AG04450 (cell line): Measurements from ENCODE around the gene ZNF273. TPM values are rescaled to one million over a fixed set of nuclear protein-coding genes. Genes with fewer than 3 reads are reported as not detected.
"Not testable (repeated sequence)": the region's sequence is repeated elsewhere in the genome, so short reads cannot be mapped to it uniquely, and the experiment has no call there.

Source experiments
- CTCF ChIA-PET: fragments of 300-600, 350-600 bp; formaldehyde crosslinking; extraction: SDS; loops from one replicate; lab custom pipeline; 2022; ENCODE audit warnings: antibody characterized with exemption, inconsistent platforms; lab: Charles Lee
- POLR2A ChIA-PET: fragments of 350-600 bp; formaldehyde crosslinking; extraction: SDS; loops from one replicate; lab custom pipeline; 2021; ENCODE audit warnings: antibody characterized with exemption, inconsistent platforms; lab: Yijun Ruan, JAX
- DNase-seq: peaks from one replicate; pipeline ENCODE4 v3.0.0-alpha.2; 2011; ENCODE audit warnings: low read depth, low spot score
- H3K27ac ChIP-seq: one replicate; pipeline ENCODE4 v1.5.1; 2012; ENCODE audit warnings: low read depth, low read length, control low read depth
- H3K27me3 ChIP-seq: one replicate; pipeline ENCODE4 v1.6.0; 2012; ENCODE audit warnings: low read length; ENCODE audit not compliant: control insufficient read depth, insufficient read depth
- H3K4me3 ChIP-seq: 2 replicates; pipeline ENCODE4 v1.5.1; 2011; ENCODE audit warnings: mild to moderate bottlenecking, low read depth, low read length, control low read depth
- H3K9me3 ChIP-seq: 2 replicates; pipeline ENCODE4 v1.5.1; 2012; ENCODE audit warnings: low read length; ENCODE audit not compliant: control insufficient read depth, insufficient read depth
- polyA plus RNA-seq: library from polyadenylated mRNA; depleted of rRNA; stranded (reverse); fragments of >200 nt; gene quantifications from 2 replicates; pipeline ENCODE4 v1.2.3, GENCODE V29; 2011
- TF ChIP-seq, protein P1 (sequence below): IDR thresholded peaks from 2 replicates; pipeline ENCODE4 v1.5.1; 2011; ENCODE audit warnings: low read depth, low read length, control low read depth, inconsistent platforms

ZNF273 gene
- polyA plus RNA-seq, 1 experiment, result 2.9 TPM

DNA sequence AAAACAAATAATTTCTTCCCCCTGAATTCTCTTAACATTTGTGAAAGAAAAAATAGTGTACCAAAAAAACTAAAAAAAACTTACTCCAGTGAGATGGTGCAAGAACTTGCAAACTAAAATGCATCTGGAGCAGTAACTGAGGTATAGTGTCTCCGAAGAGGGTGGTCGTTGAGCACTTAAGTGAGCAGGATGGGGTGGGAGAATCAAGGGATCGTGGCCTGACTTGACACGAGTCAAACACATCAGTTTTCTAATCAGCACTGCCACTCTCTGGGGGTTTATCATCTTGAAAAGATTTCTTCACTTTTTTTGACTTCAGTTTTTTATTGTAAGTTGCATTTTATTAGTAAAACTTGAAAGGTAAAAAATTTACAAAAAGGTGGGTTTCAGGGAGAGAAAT lies 2.5 kb downstream of the ZNF273 start:
- no peaks in the 10 kb centered on the region for H3K27me3 ChIP-seq
- no peak overlapping the region for H3K4me3 ChIP-seq
- no peak for DNase-seq
- ChIA-PET CTCF (no interaction called here), POLR2A (interaction anchor here (0.6 kb wide), 2 partner anchors 30 to 100 kb away, joined by 4 to 5 read pairs; no protein-coding TSS in a partner anchor)
- TF ChIP-seq, protein P1, sequence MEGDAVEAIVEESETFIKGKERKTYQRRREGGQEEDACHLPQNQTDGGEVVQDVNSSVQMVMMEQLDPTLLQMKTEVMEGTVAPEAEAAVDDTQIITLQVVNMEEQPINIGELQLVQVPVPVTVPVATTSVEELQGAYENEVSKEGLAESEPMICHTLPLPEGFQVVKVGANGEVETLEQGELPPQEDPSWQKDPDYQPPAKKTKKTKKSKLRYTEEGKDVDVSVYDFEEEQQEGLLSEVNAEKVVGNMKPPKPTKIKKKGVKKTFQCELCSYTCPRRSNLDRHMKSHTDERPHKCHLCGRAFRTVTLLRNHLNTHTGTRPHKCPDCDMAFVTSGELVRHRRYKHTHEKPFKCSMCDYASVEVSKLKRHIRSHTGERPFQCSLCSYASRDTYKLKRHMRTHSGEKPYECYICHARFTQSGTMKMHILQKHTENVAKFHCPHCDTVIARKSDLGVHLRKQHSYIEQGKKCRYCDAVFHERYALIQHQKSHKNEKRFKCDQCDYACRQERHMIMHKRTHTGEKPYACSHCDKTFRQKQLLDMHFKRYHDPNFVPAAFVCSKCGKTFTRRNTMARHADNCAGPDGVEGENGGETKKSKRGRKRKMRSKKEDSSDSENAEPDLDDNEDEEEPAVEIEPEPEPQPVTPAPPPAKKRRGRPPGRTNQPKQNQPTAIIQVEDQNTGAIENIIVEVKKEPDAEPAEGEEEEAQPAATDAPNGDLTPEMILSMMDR, result no peak
- H3K27ac ChIP-seq, result no peak overlapping the region
- H3K9me3 ChIP-seq, result peaks cover 5% of the 10 kb centered on the region; the same call in 1 of the 2 replicates

DNA sequence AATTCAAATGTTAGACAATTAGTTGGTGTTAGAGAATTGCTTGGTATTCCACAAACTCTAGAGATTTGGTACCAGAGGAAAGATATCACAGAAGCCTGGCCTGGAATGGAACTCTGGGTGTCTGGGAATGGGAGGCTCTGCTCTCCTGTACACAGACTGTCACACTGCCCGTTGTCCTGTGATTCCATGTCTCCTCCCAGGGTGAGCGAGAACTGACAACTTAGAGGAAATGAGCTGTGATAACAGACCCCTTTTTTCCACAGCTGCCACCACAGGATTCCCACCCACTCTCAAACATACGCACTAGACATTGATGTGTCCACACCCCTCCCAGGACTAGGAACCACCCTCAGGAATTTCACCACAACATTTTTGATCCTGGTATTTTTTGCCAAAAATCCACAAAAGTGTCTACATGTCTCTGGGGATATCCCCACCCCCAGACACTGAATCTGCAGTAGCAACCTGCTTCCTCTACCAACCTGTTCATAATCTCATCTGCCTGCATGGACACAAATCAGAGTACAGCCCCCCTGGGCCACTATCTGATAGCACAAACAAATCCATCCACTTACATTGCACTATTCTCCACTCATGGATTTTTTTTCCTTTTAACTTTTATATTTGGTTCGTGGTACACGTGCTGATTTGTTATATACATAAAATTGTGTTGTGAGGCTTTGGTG lies 4.7 kb downstream of the ZNF273 start:
- ChIA-PET CTCF (no interaction called here), POLR2A (no interaction called here)
- Histone ChIP-seq H3K4me3 (no peak overlapping the region), H3K9me3 (peaks cover 9% of the 10 kb centered on the region), H3K27ac (no peak overlapping the region), H3K27me3 (no peaks in the 10 kb centered on the region)
- TF ChIP-seq, protein P1, result no peak
- DNase-seq, result no peak

DNA sequence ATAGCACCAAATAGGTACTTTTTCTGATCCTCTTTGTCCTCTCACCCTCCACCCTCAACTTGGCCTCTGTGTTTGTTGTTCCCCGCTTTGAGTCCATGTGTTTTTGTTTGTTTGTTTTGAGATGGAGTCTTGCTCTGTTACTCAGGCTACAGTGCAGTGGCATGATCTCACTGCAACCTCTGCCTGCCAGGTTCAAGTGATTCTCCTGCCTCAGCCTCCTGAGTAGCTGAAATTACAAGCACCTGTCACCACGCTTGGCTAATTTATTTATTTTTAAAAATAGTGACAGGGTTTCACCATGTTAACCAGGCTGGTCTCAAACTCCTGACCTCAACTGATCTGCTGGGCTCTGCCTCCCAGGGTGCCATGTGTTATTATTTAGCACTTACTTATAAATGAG lies 5.3 kb downstream of the ZNF273 start:
- DNase-seq, result no peak

DNA sequence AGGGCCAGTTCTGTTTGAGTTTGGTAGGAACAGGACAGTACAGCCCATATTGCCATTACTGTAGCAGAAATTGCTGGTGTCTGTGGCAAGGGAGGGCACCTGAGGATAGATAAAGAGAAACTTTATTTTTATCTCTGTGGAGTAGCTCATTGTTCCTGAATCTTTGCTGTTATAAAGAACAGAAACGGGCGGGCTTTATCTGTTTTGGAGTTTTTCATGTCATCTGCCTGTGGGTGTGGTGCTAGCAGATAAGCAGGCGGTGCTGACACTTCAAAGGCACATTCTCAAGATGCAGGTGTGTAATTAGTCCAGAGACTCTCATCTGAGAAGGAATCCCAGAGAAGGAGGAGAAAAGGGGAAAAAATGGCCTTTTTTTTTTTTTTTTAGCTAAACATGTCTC lies 11.5 kb downstream of the ZNF273 start:
- DNase-seq, result no peak
- Histone ChIP-seq H3K27ac (no peak overlapping the region), H3K9me3 (peaks cover 14% of the 10 kb centered on the region), H3K27me3 (no peaks in the 10 kb centered on the region), H3K4me3 (no peak overlapping the region)
- CTCF ChIA-PET, result no interaction called here
- TF ChIP-seq, protein P1, result no peak
- POLR2A ChIA-PET, result no interaction called here

More for the DNA sequence above, 5.3 kb downstream of the ZNF273 start:
- TF ChIP-seq, protein P1, result no peak
- H3K27me3 ChIP-seq, result no peaks in the 10 kb centered on the region
- no peak overlapping the region for H3K4me3 ChIP-seq
- peaks cover 9% of the 10 kb centered on the region for H3K9me3 ChIP-seq
- ChIA-PET POLR2A (interaction anchor here (0.7 kb wide), 1 partner anchor 243 kb away, joined by 4 read pairs; no protein-coding TSS in a partner anchor), CTCF (no interaction called here)
- no peak overlapping the region for H3K27ac ChIP-seq

DNA sequence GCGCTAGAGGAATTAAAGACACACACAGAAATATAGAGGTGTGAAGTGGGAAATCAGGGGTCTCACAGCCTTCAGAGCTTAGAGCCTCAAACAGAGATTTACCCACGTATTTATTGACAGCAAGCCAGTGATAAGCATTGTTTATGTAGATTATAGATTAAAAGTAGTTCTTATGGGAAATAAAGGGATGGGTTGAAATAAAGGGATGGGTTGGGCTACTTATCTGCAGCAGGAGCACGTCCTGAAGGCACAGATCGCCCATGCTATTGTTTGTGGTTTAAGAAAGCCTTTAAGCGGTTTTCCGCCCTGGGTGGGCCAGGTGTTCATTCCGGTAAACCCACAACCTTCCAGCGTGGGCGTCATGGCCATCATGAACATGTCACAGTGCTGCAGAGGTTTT lies 12.2 kb downstream of the ZNF273 start:
- H3K27me3 ChIP-seq, H3K27ac ChIP-seq, CTCF ChIA-PET, POLR2A ChIA-PET, DNase-seq, H3K4me3 ChIP-seq: not testable (repeated sequence)
- peaks cover 14% of the 10 kb centered on the region for H3K9me3 ChIP-seq

DNA sequence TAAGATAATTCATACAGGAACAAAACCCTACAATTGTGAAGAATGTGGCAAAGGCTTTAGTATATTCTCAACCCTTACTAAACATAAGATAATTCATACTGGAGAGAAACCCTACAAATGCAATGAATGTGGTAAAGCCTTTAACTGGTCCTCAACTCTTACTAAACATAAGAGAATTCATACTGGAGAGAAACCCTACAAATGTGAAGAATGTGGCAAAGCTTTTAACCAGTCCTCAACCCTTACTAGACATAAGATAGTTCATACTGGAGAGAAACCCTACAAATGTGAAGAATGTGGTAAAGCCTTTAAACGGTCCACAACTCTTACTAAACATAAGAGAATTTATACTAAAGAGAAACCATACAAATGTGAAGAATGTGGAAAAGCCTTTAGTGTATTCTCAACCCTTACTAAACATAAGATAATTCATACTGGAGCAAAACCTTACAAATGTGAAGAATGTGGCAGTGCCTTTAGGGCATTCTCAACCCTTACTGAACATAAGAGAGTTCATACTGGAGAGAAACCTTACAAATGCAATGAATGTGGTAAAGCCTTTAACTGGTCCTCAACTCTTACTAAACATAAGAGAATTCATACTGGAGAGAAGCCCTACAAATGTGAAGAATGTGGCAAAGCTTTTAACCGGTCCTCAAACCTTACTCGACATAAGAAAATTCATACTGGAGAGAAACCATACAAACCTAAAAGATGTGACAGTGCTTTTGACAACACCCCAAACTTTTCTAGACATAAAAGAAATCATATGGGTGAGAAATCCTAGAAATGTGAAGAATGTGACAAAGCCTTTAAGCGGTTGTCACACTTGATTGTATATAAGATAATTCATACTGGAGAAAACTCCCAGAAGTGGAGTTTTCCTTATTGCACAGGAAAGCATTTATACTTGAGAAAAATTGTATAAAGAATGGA lies 25.4 kb downstream of the ZNF273 start:
- H3K9me3 ChIP-seq, result peaks cover 11% of the 10 kb centered on the region
- H3K27ac ChIP-seq, DNase-seq, POLR2A ChIA-PET, H3K4me3 ChIP-seq, CTCF ChIA-PET, H3K27me3 ChIP-seq: not testable (repeated sequence)
